Measurements from ENCODE around the gene LRCH1.

GRCh38 chr13:46687810-46688209, 134.8 kb downstream of the LRCH1 start:
- TF ChIP-seq CTCF (IDR thresholded peaks at IDR 0.05): no peak
- TF ChIP-seq POLR2A (IDR thresholded peaks at IDR 0.05): no peak
